CD4-positive, alpha-beta T cell treated with Interleukin-1 beta for 1 hour (primary cell): ENCODE measurements around the gene HORMAD2.
"Not testable (repeated sequence)": the region's sequence is repeated elsewhere in the genome, so short reads cannot be mapped to it uniquely, and the experiment has no call there.

ENCODE experiments used
- DNase-seq, 2 donors: peaks; one replicate each; pipeline ENCODE4 v3.0.0-alpha.2; 2020 to 2022

Gene HORMAD2

GRCh38 chr22:30195245-30196140 lies 115.2 kb downstream of the HORMAD2 start:
- DNase-seq, result peak in 1 of 2 donors; percentile 15

DNA sequence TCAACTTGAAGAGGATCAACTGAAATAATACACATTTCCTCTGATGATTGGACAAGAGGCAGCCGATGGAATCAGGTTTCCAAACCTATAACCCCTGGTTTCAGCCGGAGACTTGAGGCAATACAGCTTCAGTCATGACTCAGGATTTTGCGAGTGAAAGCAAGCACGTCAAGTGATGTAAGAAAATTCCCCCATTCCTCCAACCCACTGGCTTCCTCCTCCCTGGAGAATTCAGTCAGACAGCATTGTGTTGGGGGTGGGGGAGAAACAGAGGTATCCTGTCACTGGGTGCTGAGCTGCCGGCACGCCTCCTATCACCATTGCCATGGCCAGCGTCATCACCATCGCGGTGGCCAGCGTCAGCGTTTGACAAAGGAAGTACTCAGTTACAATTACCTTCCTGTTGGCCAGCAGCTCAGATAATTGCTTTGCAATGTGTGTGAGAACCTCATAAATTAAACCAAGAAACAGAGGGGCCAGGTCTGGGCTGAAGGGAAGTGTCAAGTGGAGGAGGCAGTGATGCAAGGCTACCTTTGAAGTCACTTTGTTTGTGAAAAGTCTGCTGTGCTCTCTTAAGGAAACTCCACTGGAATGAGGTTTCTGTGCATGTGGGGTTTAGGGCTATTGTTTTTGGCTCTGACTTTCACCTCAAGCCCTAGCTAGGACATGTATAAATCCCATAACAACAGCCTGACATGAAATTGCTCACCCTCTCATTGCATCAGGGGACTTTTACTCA lies 116.0 kb downstream of the HORMAD2 start:
- DNase-seq, result peak; percentile 43 to 89

- DNase-seq, result no peak
These were observed 116.6 kb downstream of the HORMAD2 start for GRCh38 chr22:30196880-30197336.

GRCh38 chr22:30197389-30197788 lies 117.1 kb downstream of the HORMAD2 start:
- DNase-seq, result no peak

DNA sequence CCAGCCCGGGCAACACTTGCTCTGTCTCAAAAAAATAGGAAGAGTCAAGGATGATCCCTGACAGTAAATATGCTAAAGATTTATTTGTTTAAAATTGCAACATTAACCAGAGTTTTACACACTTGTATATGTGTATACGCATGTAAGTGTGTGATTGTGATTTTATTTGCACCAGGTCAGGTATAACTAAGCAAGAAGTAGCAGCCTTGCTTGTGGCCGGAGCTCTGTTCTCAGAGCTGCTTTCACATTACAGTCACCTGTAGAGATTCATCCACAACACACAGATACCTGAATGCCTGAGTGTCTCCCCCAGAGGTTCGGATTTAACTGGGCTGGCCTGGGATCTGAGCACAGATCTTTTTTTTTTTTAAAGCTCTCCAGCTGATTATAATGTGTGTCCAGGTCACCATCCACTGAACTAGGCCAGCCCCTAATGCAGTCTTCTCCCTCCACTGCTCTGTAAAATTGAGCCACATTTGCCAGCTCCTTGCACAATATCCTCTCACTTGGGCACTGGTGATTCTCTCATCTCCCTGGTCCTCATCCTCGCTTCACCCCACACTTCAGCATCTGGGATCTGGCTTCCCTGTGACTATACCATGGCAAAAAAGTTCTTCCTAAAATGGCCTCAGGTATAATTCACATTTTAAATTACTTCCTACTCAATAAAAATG lies 118.0 kb downstream of the HORMAD2 start:
- DNase-seq, result no peak

- no peak for DNase-seq
These were observed 118.7 kb downstream of the HORMAD2 start for GRCh38 chr22:30198921-30199320.

DNA sequence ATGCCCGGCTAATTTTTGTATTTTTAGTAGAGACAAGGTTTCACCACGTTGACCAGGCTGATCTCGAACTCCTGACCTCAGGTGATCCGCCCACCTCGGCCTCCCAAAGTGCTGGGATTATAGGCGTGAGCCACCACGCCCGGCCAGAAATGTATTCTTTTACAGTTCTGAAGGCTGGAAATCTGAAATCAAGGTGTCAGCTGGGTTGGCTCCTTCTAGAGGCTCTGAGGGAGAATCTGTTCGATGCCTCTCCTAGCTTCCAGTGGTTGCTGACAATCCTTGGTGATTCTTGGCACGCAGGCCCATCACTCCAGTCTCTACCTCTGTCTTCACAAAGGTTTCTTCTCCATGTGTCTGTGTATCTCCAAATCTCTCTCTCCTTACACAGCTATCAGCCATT lies 120.6 kb downstream of the HORMAD2 start:
- not testable (repeated sequence) for DNase-seq

GRCh38 chr22:30201945-30202344 lies 121.7 kb downstream of the HORMAD2 start:
- no peak for DNase-seq

DNA sequence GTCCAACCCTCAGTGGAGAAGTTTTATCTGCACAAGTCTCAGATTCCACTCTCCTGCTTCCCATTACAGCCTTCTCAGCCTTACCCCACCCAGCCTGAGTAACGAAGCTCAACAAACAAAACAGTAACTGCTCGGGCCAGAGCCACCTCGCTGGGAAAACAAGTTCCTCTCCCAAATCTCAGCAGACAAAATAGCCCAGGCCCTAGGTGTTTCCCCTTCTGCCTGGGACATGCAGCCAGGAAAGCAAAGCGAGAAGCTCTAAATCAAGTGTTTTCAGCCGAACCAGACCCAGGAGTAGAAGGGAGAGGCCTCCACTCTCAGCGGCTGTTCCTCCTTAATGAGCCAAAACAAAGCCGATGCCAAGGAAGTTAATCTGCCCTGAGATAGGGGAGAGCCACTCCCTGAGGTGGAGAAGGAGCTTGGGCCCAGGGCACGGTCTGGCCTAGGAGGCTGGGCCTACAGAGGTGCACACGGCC lies 122.3 kb downstream of the HORMAD2 start:
- no peak for DNase-seq

GRCh38 chr22:30204015-30204741 lies 123.9 kb downstream of the HORMAD2 start:
- no peak for DNase-seq

GRCh38 chr22:30204742-30205111 lies 124.5 kb downstream of the HORMAD2 start:
- DNase-seq, result no peak

DNA sequence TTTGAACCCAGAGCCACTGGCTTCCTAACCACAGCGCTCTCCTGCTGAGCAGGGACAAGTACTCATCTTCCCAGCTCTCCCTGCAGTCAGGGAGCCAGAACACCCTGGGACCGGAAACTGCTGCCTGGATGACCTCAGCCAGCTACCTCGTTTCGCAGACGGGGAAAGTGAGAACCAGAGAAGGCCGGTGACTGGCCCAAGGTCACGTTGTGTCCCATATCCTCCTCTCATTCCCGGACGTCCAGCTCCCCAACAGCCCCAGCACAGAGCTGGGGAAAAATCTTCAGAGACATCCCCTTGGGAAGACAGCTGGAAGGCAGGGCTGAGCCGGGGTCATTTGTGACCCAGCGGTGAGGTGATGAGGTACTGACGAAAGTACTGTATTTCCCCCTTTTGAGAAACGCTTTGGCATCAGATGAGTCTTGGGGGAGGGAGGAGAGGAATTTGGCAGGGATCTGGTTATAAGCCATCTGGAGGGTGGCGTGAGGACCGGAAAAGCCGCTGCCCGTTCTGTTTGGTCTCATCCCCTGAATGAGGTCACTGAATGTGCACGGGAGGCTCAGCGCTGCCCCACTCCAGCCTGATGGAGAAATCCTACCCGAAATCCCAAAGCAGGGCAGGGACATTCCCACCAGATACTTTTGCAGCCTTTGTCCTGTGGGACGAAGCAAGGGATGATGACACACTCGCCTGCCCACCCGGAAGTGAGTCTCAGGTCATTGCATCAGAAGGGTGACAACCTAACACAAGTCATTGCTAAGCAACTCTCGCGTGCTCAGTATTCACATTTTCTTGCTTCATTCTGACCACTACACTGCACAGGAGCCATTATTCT lies 125.2 kb downstream of the HORMAD2 start:
- peak in 1 of 2 donors; percentile 38 for DNase-seq

DNA sequence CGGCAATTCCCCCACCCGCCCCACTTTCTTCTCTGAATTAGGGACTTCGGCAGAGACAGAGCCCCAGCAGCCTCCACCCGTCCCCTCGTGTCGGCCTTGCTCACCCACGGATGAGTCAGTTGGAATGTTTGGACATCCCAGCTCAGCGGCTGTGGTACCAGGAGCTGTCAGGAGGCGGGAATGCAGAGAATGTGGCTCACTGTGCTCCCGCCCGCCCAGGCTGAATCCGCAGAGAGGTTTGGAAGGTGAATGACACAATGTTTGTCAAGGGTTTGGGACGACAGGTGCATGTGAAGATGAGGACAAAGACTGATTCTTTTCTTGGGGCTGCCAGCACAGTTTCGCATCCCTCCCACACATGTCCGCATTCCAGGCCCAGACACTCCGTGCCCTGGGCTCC lies 126.7 kb downstream of the HORMAD2 start:
- no peak for DNase-seq

DNA sequence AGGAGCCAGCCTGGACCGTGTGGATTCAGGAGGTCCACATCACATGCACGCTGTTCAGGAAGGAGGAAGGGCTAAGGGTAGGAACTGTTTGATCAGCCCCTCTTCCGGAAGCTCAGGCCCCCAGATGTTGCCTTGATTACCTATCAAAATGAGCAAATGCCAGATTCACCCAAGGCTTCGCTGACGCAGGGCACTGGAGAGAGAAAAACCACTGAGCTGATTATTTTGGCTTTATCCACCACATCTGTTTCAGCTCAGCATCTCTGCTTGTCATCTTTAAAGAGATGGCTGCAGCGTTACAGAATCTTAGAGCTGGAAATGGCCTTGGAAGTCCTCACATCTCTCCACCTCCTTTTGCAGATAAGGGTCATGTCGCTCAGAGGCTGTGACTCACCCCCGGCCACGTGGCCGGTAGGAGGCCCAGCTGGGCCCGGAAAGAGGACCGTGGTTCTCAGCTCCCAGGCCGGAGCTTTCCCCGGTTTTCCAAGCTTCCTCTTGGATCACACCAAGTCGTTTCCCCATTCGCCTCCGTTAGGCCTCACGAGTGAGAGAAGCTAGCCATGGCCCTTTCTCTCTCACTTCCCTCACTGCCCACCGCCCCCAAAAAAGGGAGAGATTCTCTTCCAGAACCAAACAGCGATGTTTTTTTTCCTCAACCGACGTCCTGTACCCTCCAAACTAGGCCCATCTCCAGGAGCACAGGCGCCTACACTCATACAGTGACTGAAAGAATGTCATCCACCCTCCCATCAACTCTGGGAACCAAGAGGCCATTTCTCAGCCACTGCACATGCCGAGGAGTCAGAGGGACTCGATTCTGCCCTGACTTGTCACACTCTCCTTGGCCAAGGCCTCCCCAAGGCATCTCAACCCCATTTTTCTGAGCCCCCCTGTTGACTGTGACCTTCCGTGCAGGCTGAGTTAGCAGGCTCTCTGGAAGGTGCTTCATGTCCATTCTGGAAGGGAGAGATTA lies 128.7 kb downstream of the HORMAD2 start:
- no peak for DNase-seq

GRCh38 chr22:30209642-30210041 lies 129.4 kb downstream of the HORMAD2 start:
- DNase-seq, result no peak

- no peak for DNase-seq
These were observed 130.1 kb downstream of the HORMAD2 start for GRCh38 chr22:30210235-30210909.

DNA sequence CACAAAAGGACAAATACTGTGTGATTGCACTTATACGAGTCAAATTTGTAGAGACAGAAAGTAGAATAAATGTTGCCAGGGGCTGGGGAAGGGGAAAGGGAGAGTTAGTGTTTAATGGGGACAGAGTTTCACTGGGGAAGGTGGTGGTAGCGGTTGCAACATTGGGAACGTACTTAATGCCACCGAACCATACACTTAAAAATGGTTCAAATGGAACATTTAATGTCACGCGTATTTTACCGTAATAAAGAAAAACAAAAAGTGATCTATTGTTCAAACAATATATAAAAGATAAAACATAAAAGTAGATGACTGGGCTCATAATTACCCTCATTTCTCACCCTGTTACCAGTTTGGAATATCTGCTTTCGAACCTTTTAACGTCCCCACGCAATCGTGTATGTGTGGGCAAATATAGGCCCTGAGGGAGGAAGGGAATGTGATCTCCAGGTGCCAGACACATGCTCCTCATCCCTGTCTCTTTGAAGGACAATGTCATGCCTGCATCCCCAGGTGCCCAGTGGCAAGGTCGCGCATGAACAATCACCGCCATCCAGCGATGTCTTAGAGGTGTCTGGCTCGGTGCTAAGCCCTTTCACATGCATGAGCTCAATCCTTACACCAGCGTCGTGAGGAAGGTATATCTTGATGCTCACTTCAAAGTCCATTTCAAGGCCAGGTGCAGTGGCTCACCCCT lies 131.0 kb downstream of the HORMAD2 start:
- no peak for DNase-seq

DNA sequence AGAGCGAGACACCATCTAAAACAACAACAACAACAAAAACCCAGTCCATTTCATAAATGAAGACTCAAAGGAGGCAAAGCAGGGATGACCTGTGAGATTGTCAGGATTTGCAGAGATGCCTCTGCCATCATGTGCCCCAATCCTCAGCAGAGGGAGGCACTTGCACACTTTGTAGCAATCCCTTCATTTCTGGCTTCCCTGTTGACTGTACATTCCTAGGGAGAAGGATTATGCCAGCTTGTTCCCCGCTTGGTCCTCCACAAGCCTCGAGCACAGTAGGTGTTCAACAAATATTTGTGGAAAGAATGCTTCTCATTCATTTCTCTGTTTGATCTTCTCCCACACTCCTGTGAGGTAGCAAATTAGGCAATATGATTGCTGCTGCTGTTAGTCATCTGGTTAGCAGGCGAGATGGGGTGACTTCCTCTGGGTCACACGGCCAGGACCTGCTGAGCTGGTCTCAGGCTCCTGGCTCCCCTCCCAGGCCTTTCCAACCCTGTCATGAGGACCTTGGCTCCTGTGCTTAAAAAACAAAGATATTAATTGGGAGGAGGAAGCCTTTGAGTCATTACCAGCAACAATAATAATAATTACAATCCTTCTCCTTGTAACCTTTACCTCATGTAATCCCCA lies 132.2 kb downstream of the HORMAD2 start:
- DNase-seq, result peak in 1 of 2 donors; percentile 68
